ENCODE data around the gene GNAI3. TPM values are rescaled to one million over a fixed set of nuclear protein-coding genes. Genes with fewer than 3 reads are reported as not detected.

GNAI3 gene
- total RNA-seq, 1 experiment from 2014 or later: 9.9 TPM

DNA sequence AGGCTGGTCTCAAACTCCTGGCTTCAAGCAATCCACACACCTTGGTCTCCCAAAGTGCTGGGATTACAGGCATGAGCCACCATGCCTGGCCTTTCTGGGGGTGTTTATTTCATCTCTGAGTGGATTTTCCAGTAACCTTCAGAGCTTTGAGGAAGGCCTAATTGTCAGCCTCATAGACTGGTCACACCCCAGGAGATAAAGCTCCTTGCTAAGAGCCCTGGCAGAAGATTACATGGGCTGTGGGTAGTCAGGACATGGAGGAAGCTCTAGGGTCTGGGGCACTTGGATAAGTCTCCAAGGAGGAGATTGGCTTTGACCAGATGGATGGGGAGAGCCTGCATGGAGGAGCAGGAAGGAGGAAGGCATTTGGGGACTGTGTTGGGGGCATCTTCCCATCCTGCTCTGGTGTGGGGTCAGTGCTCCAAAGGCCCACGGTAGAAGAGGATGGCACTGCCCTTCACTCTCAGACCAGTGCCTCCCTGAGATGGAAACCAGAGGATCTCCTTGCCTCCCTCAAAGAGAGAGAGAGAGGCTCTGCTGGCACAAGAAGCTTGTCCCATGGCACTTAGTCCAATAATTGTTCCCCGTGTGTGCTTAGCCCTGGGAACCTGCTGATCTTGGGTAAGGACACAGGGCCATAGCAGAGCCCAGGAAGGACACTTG lies 92.8 kb downstream of the GNAI3 start:
- DNase-seq: no peak
- H2BK20ac ChIP-seq (ENCODE audit: low read depth, low read length, poor library complexity, severe bottlenecking): no peak overlapping the region
- WGBS (ENCODE audit: extremely low coverage, insufficient read length, low lambda C conversion rate): no CpG with 5 or more reads among the region's 2 CpGs
- no peak overlapping the region for H2BK15ac ChIP-seq (ENCODE audit: low read depth, low read length)
- no peak overlapping the region for H3K18ac ChIP-seq (ENCODE audit: insufficient read length, low read depth, low read length)
- H3K14ac ChIP-seq (ENCODE audit: insufficient read depth, low read length): no peak overlapping the region; the same call in 1 of the 2 replicates
- H3K79me2 ChIP-seq (ENCODE audit: insufficient read depth, low read length): no peaks in the 10 kb centered on the region
- Mint-ChIP-seq H3K27me3 (ENCODE audit: low read depth) (peaks cover 15% of the 10 kb centered on the region), H3K9me3 (peaks cover 2 to 5% of the 10 kb centered on the region in 2 experiments), H3K4me1 (peaks cover 18 to 25% of the 10 kb centered on the region in 2 experiments), H3K36me3 (ENCODE audit: insufficient read depth in 1 of 3, low read depth in 3 of 3) (no peaks in the 10 kb centered on the region; a peak in 1 of 7 replicates), H3K4me3 (no peak overlapping the region), H3K27ac (no peak overlapping the region)
- no peaks in the 10 kb centered on the region for H3K79me1 ChIP-seq (ENCODE audit: insufficient read depth, low read depth, low read length, poor library complexity, severe bottlenecking)
- no peak overlapping the region for H3K27ac ChIP-seq (ENCODE audit: insufficient read length, low read depth, low read length)
- H3K4ac ChIP-seq (ENCODE audit: low read depth, low read length): no peak overlapping the region
- H4K20me1 ChIP-seq (ENCODE audit: control insufficient read depth, insufficient read depth, insufficient read length): no peaks in the 10 kb centered on the region
- H4K8ac ChIP-seq (replicated peaks; ENCODE audit: insufficient read length, low read depth, low read length): no peak overlapping the region
- H3K4me1 ChIP-seq (ENCODE audit: insufficient read depth, low read length): peaks cover 5% of the 10 kb centered on the region; the same call in 1 of the 2 replicates
- H3K4me2 ChIP-seq (ENCODE audit: insufficient read depth, insufficient read length, low read length): no peak overlapping the region
- H2BK120ac ChIP-seq (ENCODE audit: low read depth, low read length, poor library complexity, severe bottlenecking): no peak overlapping the region
- H2BK12ac ChIP-seq (ENCODE audit: insufficient read length, low read depth, low read length): no peak overlapping the region
- H2BK5ac ChIP-seq (ENCODE audit: insufficient read length, low read length): no peak overlapping the region
- TF ChIP-seq, protein P1, sequence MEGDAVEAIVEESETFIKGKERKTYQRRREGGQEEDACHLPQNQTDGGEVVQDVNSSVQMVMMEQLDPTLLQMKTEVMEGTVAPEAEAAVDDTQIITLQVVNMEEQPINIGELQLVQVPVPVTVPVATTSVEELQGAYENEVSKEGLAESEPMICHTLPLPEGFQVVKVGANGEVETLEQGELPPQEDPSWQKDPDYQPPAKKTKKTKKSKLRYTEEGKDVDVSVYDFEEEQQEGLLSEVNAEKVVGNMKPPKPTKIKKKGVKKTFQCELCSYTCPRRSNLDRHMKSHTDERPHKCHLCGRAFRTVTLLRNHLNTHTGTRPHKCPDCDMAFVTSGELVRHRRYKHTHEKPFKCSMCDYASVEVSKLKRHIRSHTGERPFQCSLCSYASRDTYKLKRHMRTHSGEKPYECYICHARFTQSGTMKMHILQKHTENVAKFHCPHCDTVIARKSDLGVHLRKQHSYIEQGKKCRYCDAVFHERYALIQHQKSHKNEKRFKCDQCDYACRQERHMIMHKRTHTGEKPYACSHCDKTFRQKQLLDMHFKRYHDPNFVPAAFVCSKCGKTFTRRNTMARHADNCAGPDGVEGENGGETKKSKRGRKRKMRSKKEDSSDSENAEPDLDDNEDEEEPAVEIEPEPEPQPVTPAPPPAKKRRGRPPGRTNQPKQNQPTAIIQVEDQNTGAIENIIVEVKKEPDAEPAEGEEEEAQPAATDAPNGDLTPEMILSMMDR (conservative IDR thresholded peaks at IDR 0.05): no peak
- H4K5ac ChIP-seq (ENCODE audit: insufficient read length, low read depth, low read length): no peak overlapping the region
- H3T11ph ChIP-seq (ENCODE audit: low read length): no peak overlapping the region
- no peak overlapping the region for H4K91ac ChIP-seq (ENCODE audit: insufficient read length, low read depth, low read length)
- H2AK5ac ChIP-seq (ENCODE audit: insufficient read length, low read length): no peak overlapping the region
- H3K9ac ChIP-seq (ENCODE audit: extremely low read depth, insufficient read length, low read length): no peak overlapping the region
- no peak overlapping the region for H3K23ac ChIP-seq (ENCODE audit: insufficient read length, low read depth, low read length)
- H3K56ac ChIP-seq (ENCODE audit: insufficient read length, low read depth, low read length): no peak overlapping the region
- H3K23me2 ChIP-seq (ENCODE audit: insufficient read length, low read depth, low read length, poor library complexity, severe bottlenecking): no peaks in the 10 kb centered on the region
- no peaks in the 10 kb centered on the region for H3K27me3 ChIP-seq (ENCODE audit: insufficient read depth, low read length)
- H3K9me3 ChIP-seq (ENCODE audit: control insufficient read depth, low read depth, low read length): no peaks in the 10 kb centered on the region
- no peak overlapping the region for H2AFZ ChIP-seq (ENCODE audit: low read length)

All from H9 (cell line).